B cell (primary cell): Measurements from ENCODE around the gene ARL4C. TPM values are rescaled to one million over a fixed set of nuclear protein-coding genes. Genes with fewer than 3 reads are reported as not detected.

Source experiments
- ATAC-seq: fragments of 200-7000 bp; cut with Tn5 transposase; one replicate; pipeline ENCODE4 v1.10.0; 2021; ENCODE audit warnings: low read depth, mild to moderate bottlenecking, moderate number of reproducible peaks, moderate library complexity
- CTCF ChIA-PET: fragments of 350-600 bp; sonication (Branson Sonifier 250); formaldehyde crosslinking; loops from one replicate; lab custom pipeline; 2021; ENCODE audit warnings: antibody characterized with exemption, inconsistent platforms; lab: Charles Lee
- POLR2A ChIA-PET: fragments of 350-600 bp; sonication (Branson Sonifier 250); formaldehyde crosslinking; loops from one replicate; lab custom pipeline; 2021; ENCODE audit warnings: antibody characterized with exemption; lab: Charles Lee
- DNase-seq: peaks from one replicate; pipeline ENCODE4 v3.0.0; 2013
- H2AFZ ChIP-seq: 2 replicates; pipeline ENCODE4 v1.6.1; 2012; ENCODE audit warnings: mild to moderate bottlenecking, low read depth, low read length; ENCODE audit not compliant: insufficient read depth, poor library complexity, severe bottlenecking
- H3K27ac ChIP-seq, 2 donors: 1 replicate in 1 of 2; 2 replicates in 1 of 2; pipeline ENCODE4 v1.5.1; 2012 to 2013; ENCODE audit warnings: low read length in 2 of 2, mild to moderate bottlenecking in 2 of 2, moderate library complexity in 1 of 2
- H3K27me3 ChIP-seq, 4 experiments: fragments of 200-600 bp in 1 of 4; sonication (generic) in 1 of 4; replicated peaks in 1 of 4; 1 replicate in 2 of 4; 2 replicates in 2 of 4; pipeline versions ENCODE4 v1.6.1 to v1.7.0; 2013 to 2016; ENCODE audit warnings: low read length in 3 of 4, mild to moderate bottlenecking in 2 of 4, mixed read lengths in 1 of 4, moderate library complexity in 1 of 4; ENCODE audit not compliant: insufficient read depth in 4 of 4, control insufficient read depth in 3 of 4; ENCODE audit errors: control extremely low read depth in 1 of 4
- H3K36me3 ChIP-seq, 2 experiments: replicated peaks in 1 of 2; 1 replicate in 1 of 2; 2 replicates in 1 of 2; pipeline versions ENCODE4 v1.6.1 to v1.7.1; 2013; ENCODE audit warnings: low read length in 1 of 2; ENCODE audit not compliant: insufficient read depth in 2 of 2, control insufficient read depth in 1 of 2; ENCODE audit errors: control extremely low read depth in 1 of 2, extremely low read depth in 1 of 2
- H3K4me1 ChIP-seq, 2 donors: fragments of 200-600 bp in 1 of 2; sonication (generic) in 1 of 2; 1 replicate in 1 of 2; 2 replicates in 1 of 2; pipeline versions ENCODE4 v1.5.1 to v1.6.1; 2013 to 2017; ENCODE audit warnings: low read length in 2 of 2; ENCODE audit not compliant: control insufficient read depth in 2 of 2, insufficient read depth in 2 of 2
- H3K4me2 ChIP-seq: replicated peaks from 2 replicates; pipeline ENCODE3; 2012; ENCODE audit warnings: mild to moderate bottlenecking, low read depth, low read length; ENCODE audit not compliant: poor library complexity, severe bottlenecking
- H3K4me3 ChIP-seq, 5 experiments: fragments of 200-600 bp in 1 of 5; sonication (generic) in 1 of 5; 1 replicate in 3 of 5; 2 replicates in 2 of 5; pipeline versions ENCODE4 v1.5.1 to v1.7.0; 2011 to 2016; ENCODE audit warnings: low read length in 4 of 5, mild to moderate bottlenecking in 4 of 5, low read depth in 2 of 5, control low read depth in 1 of 5, moderate library complexity in 1 of 5; ENCODE audit not compliant: insufficient read depth in 1 of 5; ENCODE audit errors: control extremely low read depth in 1 of 5, extremely low read depth in 1 of 5
- H3K79me2 ChIP-seq: fragments of 200-600 bp; sonication (generic); one replicate; pipeline ENCODE4 v1.6.0; 2016; ENCODE audit warnings: low read length; ENCODE audit not compliant: control insufficient read depth, insufficient read depth
- H3K9ac ChIP-seq: fragments of 200-600 bp; sonication (generic); 2 replicates; pipeline ENCODE4 v1.6.1; 2017; ENCODE audit warnings: mild to moderate bottlenecking, low read length, moderate library complexity
- H3K9me3 ChIP-seq, 3 donors: one replicate each; pipeline versions ENCODE4 v1.6.1 to v1.7.1; 2013; ENCODE audit warnings: low read length in 2 of 3; ENCODE audit not compliant: control insufficient read depth in 2 of 3, insufficient read depth in 1 of 3; ENCODE audit errors: control extremely low read depth in 1 of 3
- H4K20me1 ChIP-seq: 2 replicates; pipeline ENCODE4 v1.6.0; 2012; ENCODE audit warnings: mild to moderate bottlenecking, low read length; ENCODE audit not compliant: insufficient read depth, control insufficient read depth, poor library complexity, severe bottlenecking
- H3K27ac Mint-ChIP-seq: one replicate; pipeline ENCODE4 v1.8.0; 2021; ENCODE audit warnings: mixed read lengths
- H3K27me3 Mint-ChIP-seq: one replicate; pipeline ENCODE4 v1.8.0; 2021; ENCODE audit warnings: mixed read lengths
- H3K4me1 Mint-ChIP-seq: one replicate; pipeline ENCODE4 v1.8.0; 2021; ENCODE audit warnings: mixed read lengths
- H3K4me3 Mint-ChIP-seq: one replicate; pipeline ENCODE4 v1.8.0; 2021; ENCODE audit warnings: mixed read lengths
- H3K9me3 Mint-ChIP-seq: one replicate; pipeline ENCODE4 v1.8.0; 2022; ENCODE audit warnings: mixed read lengths; ENCODE audit not compliant: insufficient read depth
- CTCF ChIP-seq: fragments of 200-600 bp; IDR thresholded peaks from one replicate; pipeline ENCODE4 v1.8.0; 2022; ENCODE audit warnings: antibody characterized with exemption, mild to moderate bottlenecking
- EZH2 ChIP-seq: IDR thresholded peaks from 2 replicates; pipeline ENCODE4 v1.6.1; 2012; ENCODE audit warnings: borderline replicate concordance, low read depth, mild to moderate bottlenecking, moderate library complexity, low read length; ENCODE audit not compliant: insufficient read depth, poor library complexity, severe bottlenecking
- WGBS: methylation state at CpG from one replicate; pipeline ENCODE4 v1.1.5; 2013; ENCODE audit warnings: missing lambda C conversion rate; ENCODE audit not compliant: insufficient coverage; 5-methylcytosine and 5-hydroxymethylcytosine counted together
- intact Hi-C: fragments of 100-400 bp; cut with micrococcal nuclease; formaldehyde crosslinking; loops from one replicate; pipeline ENCODE4 v1.10.0; 2022
- polyA plus RNA-seq: library from polyadenylated mRNA; depleted of rRNA; stranded (reverse); fragments of >200 nt; gene quantifications from 2 replicates; pipeline ENCODE4 v1.2.3, GENCODE V29; 2012
- total RNA-seq, 2 donors: library from RNA; stranded (reverse); fragments of 120-200 nt in 1 of 2; gene quantifications; 1 replicate in 1 of 2; 2 replicates in 1 of 2; pipeline versions ENCODE4 v1.2.3 to v1.2.4, GENCODE V29; 2013 to 2022

ARL4C gene
- total and polyA plus RNA-seq, 2 donors (not counting 1 experiment from before 2014, with no cell fraction given), result 20.2 to 22.5 TPM

GRCh38 chr2:234535464-234535863, 38.6 kb upstream of the ARL4C start:
- DNase-seq (no peak), ATAC-seq (no peak)
- CTCF ChIA-PET, result interaction anchor here (1.7 to 3.6 kb wide), 2 partner anchors 9 to 12 kb away, joined by 3 to 22 read pairs; no protein-coding TSS in a partner anchor
- no peaks in the 10 kb centered on the region for H3K4me1 ChIP-seq
- H3K9me3 ChIP-seq, result peaks cover 0 to 11% (median 5%) of the 10 kb centered on the region in 3 donors
- no peak overlapping the region for H3K27ac Mint-ChIP-seq
- no peak overlapping the region for H2AFZ ChIP-seq
- no peaks in the 10 kb centered on the region for H3K4me1 Mint-ChIP-seq
- H3K27me3 ChIP-seq, result peaks cover 0 to 25% (median 6%) of the 10 kb centered on the region in 4 experiments
- POLR2A ChIA-PET, result no interaction called here
- no peak overlapping the region for H3K9ac ChIP-seq
- TF ChIP-seq EZH2 (no peak), CTCF (no peak)
- H3K36me3 ChIP-seq, result no peaks in the 10 kb centered on the region
- no peak overlapping the region for H3K4me2 ChIP-seq
- H3K4me3 ChIP-seq, result no peak overlapping the region
- H4K20me1 ChIP-seq, result no peaks in the 10 kb centered on the region
- H3K79me2 ChIP-seq, result no peaks in the 10 kb centered on the region
- H3K4me3 Mint-ChIP-seq, result no peak overlapping the region
- WGBS, result no CpG with 5 or more reads among the region's 1 CpG
- intact Hi-C loops, result no loop called here
- peaks cover 28% of the 10 kb centered on the region for H3K27me3 Mint-ChIP-seq
- H3K9me3 Mint-ChIP-seq, result no peaks in the 10 kb centered on the region
- H3K27ac ChIP-seq, result no peak overlapping the region

GRCh38 chr2:234534515-234534914, 37.6 kb upstream of the ARL4C start:
- Mint-ChIP-seq H3K27ac (no peak overlapping the region), H3K9me3 (no peaks in the 10 kb centered on the region), H3K4me3 (no peak overlapping the region), H3K4me1 (no peaks in the 10 kb centered on the region), H3K27me3 (peaks cover 34% of the 10 kb centered on the region)
- H3K4me2 ChIP-seq, result no peak overlapping the region
- 82% methylated on average over 8 of the region's 8 CpGs for WGBS
- intact Hi-C loops, result no loop called here
- no peak for ATAC-seq
- H3K79me2 ChIP-seq, result no peaks in the 10 kb centered on the region
- peaks cover 0 to 11% (median 5%) of the 10 kb centered on the region in 3 donors for H3K9me3 ChIP-seq
- H3K27me3 ChIP-seq, result peaks cover 0 to 25% (median 6%) of the 10 kb centered on the region in 4 experiments
- TF ChIP-seq EZH2, result no peak
- no peak for TF ChIP-seq CTCF
- CTCF ChIA-PET, result interaction anchor here (1.0 to 3.6 kb wide), 2 partner anchors 10 to 399 kb away, joined by 4 to 22 read pairs; no protein-coding TSS in a partner anchor
- no peaks in the 10 kb centered on the region for H3K4me1 ChIP-seq
- H2AFZ ChIP-seq, result no peak overlapping the region
- no peaks in the 10 kb centered on the region for H4K20me1 ChIP-seq
- no peak overlapping the region for H3K27ac ChIP-seq
- H3K36me3 ChIP-seq, result no peaks in the 10 kb centered on the region
- H3K9ac ChIP-seq, result no peak overlapping the region
- no peak overlapping the region for H3K4me3 ChIP-seq
- DNase-seq, result no peak
- POLR2A ChIA-PET, result no interaction called here
